Prostate gland (tissue), 2 donors: ENCODE results near the gene CASP8AP2. TPM values are rescaled to one million over a fixed set of nuclear protein-coding genes. Genes with fewer than 3 reads are reported as not detected.
"Not testable (repeated sequence)": the region's sequence is repeated elsewhere in the genome, so short reads cannot be mapped to it uniquely, and the experiment has no call there.

ENCODE experiments used
- DNase-seq: peaks from one replicate; pipeline ENCODE4 v3.0.0-alpha.2; 2019; ENCODE audit warnings: low spot score
- H3K27ac ChIP-seq, 2 donors: fragments of 200-600 bp; sonication (generic); 2 replicates each; pipeline ENCODE4 v1.5.1; 2017 to 2019
- H3K27me3 ChIP-seq: fragments of 200-600 bp; sonication (generic); replicated peaks from 2 replicates; pipeline ENCODE4 v1.5.1; 2019; ENCODE audit not compliant: insufficient read depth
- H3K36me3 ChIP-seq, 2 donors: fragments of 200-600 bp; sonication (generic); 1 replicate in 1 of 2; 2 replicates in 1 of 2; pipeline versions ENCODE4 v1.5.1 to v1.8.1; 2017 to 2019
- H3K4me1 ChIP-seq: fragments of 200-600 bp; sonication (generic); replicated peaks from 2 replicates; pipeline ENCODE4 v1.5.1; 2019
- H3K4me3 ChIP-seq, 2 donors: fragments of 200-600 bp; sonication (generic); 2 replicates each; pipeline ENCODE4 v1.5.1; 2017 to 2019
- H3K9me3 ChIP-seq: fragments of 200-600 bp; sonication (generic); 2 replicates; pipeline ENCODE4 v1.5.1; 2017
- POLR2A ChIP-seq: fragments of 450-650 bp; IDR thresholded peaks from one replicate; pipeline ENCODE4 v1.6.1; 2016; ENCODE audit warnings: antibody characterized with exemption, mild to moderate bottlenecking
- POLR2AphosphoS5 ChIP-seq: sonication (generic); formaldehyde crosslinking; IDR thresholded peaks from one replicate; pipeline ENCODE4 v1.6.1; 2017; ENCODE audit warnings: antibody characterized with exemption
- WGBS: methylation state at CpG from one replicate; pipeline ENCODE4 v1.1.5; 2018; 5-methylcytosine and 5-hydroxymethylcytosine counted together
- intact Hi-C: fragments of 100-400 bp; cut with DNase I; formaldehyde crosslinking; loops from one replicate; pipeline ENCODE4 v1.14.2; 2022
- total RNA-seq, 2 donors: library from RNA; depleted of rRNA; stranded (reverse); fragments of >200 nt; gene quantifications; one replicate each; pipeline ENCODE4 v1.1.0, GENCODE V29; 2016
- TF ChIP-seq, protein P1 (sequence below), 4 experiments: fragments of 200-600 bp in 2 of 4; fragments of 450-650 bp in 2 of 4; sonication (generic) in 2 of 4; IDR thresholded peaks; 1 replicate in 3 of 4; 2 replicates in 1 of 4; pipeline ENCODE4 v1.5.1; 2016 to 2019; ENCODE audit warnings: antibody characterized with exemption in 4 of 4, mild to moderate bottlenecking in 2 of 4, moderate library complexity in 2 of 4

CASP8AP2 gene
- total RNA-seq, 2 donors from 2014 or later = 10.9 to 17.7 TPM

DNA sequence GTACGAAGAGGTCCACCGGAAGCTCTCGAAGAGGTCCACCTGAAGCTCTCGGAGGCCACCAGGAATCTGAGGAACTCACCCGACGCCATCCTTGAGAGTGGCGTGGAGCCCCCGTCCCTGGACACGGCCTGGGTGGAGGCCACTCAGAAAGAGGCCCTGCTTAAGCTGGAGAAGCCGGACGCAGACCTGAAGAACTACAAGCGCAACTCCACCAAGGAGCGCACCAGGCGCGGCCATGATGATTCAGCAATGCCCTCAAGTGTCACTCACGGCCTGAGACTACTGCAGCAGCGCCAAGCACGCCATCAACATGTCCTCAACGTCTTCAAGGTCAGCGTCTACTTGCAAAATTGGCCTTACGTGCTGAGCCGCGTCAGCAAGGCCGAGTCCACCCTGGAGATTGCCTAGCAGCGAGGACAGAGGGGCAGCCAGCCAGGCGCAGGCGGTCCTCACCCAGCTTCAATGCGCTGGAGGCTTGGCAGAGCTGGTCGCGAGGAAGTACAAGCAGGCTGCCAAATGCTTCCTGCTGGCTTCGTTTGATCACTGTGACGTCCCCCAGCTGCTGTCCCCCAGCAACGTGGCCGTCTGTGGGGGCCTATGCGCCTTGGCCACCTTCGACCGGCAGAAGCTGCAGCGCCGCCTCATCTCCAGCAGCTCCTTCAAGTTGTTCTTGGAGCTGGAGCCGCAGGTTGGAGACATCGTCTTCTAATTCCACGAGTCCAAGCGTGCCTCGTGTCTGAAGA is 56.9 kb downstream of the CASP8AP2 start:
- H3K27ac ChIP-seq = no peak overlapping the region
- no peaks in the 10 kb centered on the region for H3K36me3 ChIP-seq
- no peaks in the 10 kb centered on the region for H3K9me3 ChIP-seq
- no peaks in the 10 kb centered on the region for H3K4me1 ChIP-seq
- intact Hi-C loops = no loop called here
- H3K27me3 ChIP-seq = no peaks in the 10 kb centered on the region
- no peak overlapping the region for H3K4me3 ChIP-seq
- WGBS = 90% methylated on average over 41 of the region's 44 CpGs
- DNase-seq = no peak
- TF ChIP-seq POLR2AphosphoS5 (no peak), POLR2A (no peak)
- TF ChIP-seq, protein P1, sequence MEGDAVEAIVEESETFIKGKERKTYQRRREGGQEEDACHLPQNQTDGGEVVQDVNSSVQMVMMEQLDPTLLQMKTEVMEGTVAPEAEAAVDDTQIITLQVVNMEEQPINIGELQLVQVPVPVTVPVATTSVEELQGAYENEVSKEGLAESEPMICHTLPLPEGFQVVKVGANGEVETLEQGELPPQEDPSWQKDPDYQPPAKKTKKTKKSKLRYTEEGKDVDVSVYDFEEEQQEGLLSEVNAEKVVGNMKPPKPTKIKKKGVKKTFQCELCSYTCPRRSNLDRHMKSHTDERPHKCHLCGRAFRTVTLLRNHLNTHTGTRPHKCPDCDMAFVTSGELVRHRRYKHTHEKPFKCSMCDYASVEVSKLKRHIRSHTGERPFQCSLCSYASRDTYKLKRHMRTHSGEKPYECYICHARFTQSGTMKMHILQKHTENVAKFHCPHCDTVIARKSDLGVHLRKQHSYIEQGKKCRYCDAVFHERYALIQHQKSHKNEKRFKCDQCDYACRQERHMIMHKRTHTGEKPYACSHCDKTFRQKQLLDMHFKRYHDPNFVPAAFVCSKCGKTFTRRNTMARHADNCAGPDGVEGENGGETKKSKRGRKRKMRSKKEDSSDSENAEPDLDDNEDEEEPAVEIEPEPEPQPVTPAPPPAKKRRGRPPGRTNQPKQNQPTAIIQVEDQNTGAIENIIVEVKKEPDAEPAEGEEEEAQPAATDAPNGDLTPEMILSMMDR (IDR thresholded peaks at IDR 0.05) = no peak

DNA sequence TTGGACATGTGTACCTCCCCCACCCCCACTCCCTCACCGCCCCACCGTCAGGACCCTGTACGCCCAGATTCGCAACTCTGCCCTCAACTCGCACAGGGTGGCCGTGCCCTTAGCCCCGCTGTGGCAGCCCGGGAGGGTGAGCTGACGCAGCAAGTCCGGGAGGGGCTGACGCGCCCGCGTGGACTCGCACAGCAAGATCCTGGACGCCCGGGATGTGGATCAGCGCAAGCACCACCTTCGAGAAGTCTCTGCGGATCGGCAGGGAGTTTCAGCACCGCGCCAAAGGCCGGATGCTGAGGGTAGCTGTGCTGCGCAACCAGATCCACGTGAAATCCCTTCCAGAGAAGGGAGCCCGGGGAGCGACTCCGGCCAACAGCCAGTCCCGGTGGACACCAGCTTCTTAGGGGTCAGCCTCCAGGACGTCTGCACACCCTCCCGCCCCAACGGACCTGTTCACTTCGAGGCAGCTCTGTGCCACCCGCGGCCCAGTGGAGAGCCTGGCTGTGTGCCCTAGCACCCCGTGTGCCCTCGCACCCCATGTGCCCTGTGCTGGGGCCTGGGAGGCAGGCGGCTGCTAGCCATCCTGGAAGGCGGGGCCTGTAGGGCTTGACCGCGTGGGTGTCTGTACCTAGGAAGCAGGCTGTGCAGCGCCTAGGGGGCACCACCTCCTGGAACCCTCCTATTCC is 57.9 kb downstream of the CASP8AP2 start:
- 34% methylated on average over 37 of the region's 43 CpGs for WGBS
- H3K36me3 ChIP-seq = no peaks in the 10 kb centered on the region
- H3K27me3 ChIP-seq = no peaks in the 10 kb centered on the region
- no peak for DNase-seq
- intact Hi-C loops = no loop called here
- no peak overlapping the region for H3K4me3 ChIP-seq
- no peaks in the 10 kb centered on the region for H3K9me3 ChIP-seq
- H3K4me1 ChIP-seq = no peaks in the 10 kb centered on the region
- no peak overlapping the region for H3K27ac ChIP-seq
- no peak for TF ChIP-seq POLR2AphosphoS5
- no peak for TF ChIP-seq POLR2A
- TF ChIP-seq, protein P1 (IDR thresholded peaks at IDR 0.05) = no peak

DNA sequence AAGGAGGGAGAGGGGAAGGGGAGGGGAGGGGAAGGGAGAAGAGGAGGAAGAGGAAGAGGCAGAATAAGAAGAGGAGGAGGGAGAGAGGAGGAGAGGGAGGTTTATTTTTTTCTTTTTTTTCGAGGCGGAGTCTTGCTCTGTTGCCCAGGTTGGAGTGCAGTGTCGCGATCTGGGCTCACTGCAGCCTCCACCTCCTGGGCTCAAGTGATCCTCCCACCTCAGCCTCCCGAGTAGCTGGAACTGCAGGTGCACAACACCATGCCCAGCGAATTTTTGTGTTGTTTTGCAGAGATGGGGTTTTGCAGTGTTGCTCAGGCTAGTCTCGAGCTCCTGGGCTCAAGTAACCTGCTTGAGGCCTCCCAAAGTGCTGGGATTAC is 58.4 kb downstream of the CASP8AP2 start:
- no peaks in the 10 kb centered on the region for H3K4me1 ChIP-seq
- no peak overlapping the region for H3K4me3 ChIP-seq
- H3K27ac ChIP-seq = no peak overlapping the region
- DNase-seq = no peak
- no peaks in the 10 kb centered on the region for H3K36me3 ChIP-seq
- H3K9me3 ChIP-seq = no peaks in the 10 kb centered on the region
- H3K27me3 ChIP-seq = no peaks in the 10 kb centered on the region
- intact Hi-C loops = no loop called here
- 85% methylated on average over 7 of the region's 7 CpGs for WGBS
- TF ChIP-seq POLR2AphosphoS5 (no peak), POLR2A (no peak)
- TF ChIP-seq, protein P1 (IDR thresholded peaks at IDR 0.05) = no peak

DNA sequence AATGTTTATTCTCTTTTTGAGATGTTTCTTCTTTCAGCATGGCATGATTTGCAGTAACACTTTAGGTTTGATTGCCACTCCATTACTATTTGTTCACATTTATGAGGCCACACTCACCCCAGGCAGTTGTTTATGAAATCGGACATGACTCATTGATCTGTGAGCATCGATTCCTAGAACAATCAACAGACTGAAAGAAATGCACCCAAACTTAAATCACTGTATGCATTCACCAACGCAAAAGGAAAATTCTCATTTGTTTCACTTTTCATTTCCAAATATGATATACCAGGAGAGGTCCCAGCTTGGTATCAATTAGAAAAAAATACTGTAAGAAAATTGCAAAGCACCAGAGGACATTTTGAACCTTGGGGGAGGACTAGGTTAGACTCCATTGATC is 59.2 kb downstream of the CASP8AP2 start:
- Histone ChIP-seq H3K4me1 (no peaks in the 10 kb centered on the region), H3K4me3 (no peak overlapping the region), H3K27me3 (no peaks in the 10 kb centered on the region), H3K27ac (no peak overlapping the region), H3K9me3 (no peaks in the 10 kb centered on the region), H3K36me3 (no peaks in the 10 kb centered on the region)
- 68% methylated on average over 3 of the region's 3 CpGs for WGBS
- DNase-seq = no peak
- TF ChIP-seq POLR2AphosphoS5 (no peak), POLR2A (no peak)
- TF ChIP-seq, protein P1 (IDR thresholded peaks at IDR 0.05) = no peak
- intact Hi-C loops = no loop called here

DNA sequence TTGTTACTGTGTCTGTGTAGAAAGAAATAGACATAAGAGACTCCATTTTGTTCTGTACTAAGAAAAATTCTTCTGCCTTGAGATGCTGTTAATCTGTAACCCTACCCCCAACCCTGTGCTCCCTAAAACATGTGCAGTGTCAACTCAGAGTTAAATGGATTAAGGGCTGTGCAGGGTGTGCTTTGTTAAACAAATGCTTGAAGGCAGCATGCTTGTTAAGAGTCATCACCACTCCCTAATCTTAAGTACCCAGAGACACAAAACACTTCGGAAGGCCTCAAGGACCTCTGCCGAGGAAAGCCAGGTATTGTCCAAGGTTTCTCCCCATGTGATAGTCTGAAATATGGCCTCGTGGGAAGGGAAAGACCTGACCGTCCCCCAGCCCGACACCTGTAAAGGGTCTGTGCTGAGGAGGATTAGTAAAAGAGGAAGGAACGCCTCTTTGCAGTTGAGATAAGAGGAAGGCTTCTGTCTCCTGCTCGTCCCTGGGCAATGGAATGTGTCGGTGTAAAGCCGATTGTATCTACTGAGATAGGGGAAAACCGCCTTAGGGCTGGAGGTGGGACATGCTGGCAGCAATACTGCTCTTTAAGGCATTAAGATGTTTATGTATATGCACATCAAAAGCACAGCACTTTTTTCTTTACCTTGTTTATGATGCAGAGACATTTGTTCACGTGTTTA is 61.3 kb downstream of the CASP8AP2 start:
- H3K27ac ChIP-seq, H3K4me1 ChIP-seq, H3K27me3 ChIP-seq, H3K4me3 ChIP-seq, intact Hi-C loops, H3K9me3 ChIP-seq, H3K36me3 ChIP-seq, DNase-seq: not testable (repeated sequence)
- WGBS = 2% methylated on average over 11 of the region's 11 CpGs

DNA sequence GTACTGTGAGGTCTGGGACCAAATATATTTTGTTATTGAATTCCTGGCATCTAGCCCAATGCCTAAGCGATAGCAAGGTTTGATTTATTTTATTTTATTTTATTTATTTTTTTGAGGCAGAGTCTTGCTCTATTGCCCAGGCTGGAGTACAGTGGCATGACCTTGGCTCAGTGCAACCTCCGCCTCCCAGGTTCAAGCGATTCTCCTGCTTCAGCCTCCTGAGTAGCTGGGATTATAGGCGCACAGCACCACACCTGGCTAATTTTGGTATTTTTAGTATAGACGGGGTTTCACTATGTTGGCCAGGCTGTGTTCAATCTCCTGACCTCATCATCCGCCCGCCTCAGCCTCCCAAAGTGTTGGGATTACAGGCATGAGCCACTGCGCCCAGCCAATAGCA is 62.9 kb downstream of the CASP8AP2 start:
- H3K4me1 ChIP-seq, H3K9me3 ChIP-seq, DNase-seq, H3K27ac ChIP-seq, H3K4me3 ChIP-seq, H3K27me3 ChIP-seq, intact Hi-C loops, H3K36me3 ChIP-seq: not testable (repeated sequence)
- WGBS = 88% methylated on average over 8 of the region's 8 CpGs
